Kidney epithelial cell (primary cell): ENCODE results near the gene TKT. TPM values are rescaled to one million over a fixed set of nuclear protein-coding genes. Genes with fewer than 3 reads are reported as not detected.

ENCODE experiments used
- DNase-seq: peaks from one replicate; pipeline ENCODE4 v3.0.0-alpha.2; 2010; ENCODE audit warnings: low read depth
- H3K27me3 ChIP-seq: 2 replicates; pipeline ENCODE4 v1.6.0; 2011; ENCODE audit warnings: low read length; ENCODE audit not compliant: control insufficient read depth, insufficient read depth
- H3K36me3 ChIP-seq: 2 replicates; pipeline ENCODE4 v1.5.1; 2011; ENCODE audit warnings: low read length; ENCODE audit not compliant: control insufficient read depth, insufficient read depth
- H3K4me3 ChIP-seq: 2 replicates; pipeline ENCODE4 v1.5.1; 2011; ENCODE audit warnings: low read depth, mild to moderate bottlenecking, control low read depth, low read length
- total RNA-seq: library from RNA; depleted of rRNA; stranded (reverse); fragments of >200 nt; gene quantifications from 2 replicates; pipeline ENCODE4 v1.2.3, GENCODE V29; 2015
- TF ChIP-seq, protein P1 (sequence below): IDR thresholded peaks from 2 replicates; pipeline ENCODE4 v1.5.1; 2011; ENCODE audit warnings: mild to moderate bottlenecking, moderate library complexity, low read length, control low read depth, inconsistent platforms; ENCODE audit not compliant: insufficient read depth, poor library complexity, severe bottlenecking

Gene TKT
- total RNA-seq, 1 donor from 2014 or later, result 373 TPM

DNA sequence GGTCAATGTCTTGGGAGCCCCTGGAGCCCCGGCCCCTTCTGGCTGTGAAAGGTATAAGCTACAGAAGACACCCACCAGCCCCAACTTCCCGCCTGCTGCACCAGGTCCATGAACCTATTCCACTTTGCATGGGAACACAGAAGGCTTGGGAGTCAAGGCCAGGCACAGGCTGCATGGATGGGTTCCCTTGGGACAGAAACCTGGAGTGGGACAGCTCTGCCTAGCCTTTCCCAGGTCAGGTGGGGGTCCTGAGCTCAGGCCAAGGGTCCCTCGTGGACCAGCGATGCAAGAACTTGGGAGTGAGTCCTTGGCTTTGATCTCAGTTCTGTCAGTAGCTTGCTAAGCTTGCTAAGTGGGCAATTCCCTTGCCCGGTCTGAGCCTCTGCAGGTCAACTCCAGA is 25.0 kb downstream of the TKT start:
- Histone ChIP-seq H3K27me3 (no peaks in the 10 kb centered on the region), H3K36me3 (peaks cover 34% of the 10 kb centered on the region), H3K4me3 (no peak overlapping the region)
- TF ChIP-seq, protein P1, sequence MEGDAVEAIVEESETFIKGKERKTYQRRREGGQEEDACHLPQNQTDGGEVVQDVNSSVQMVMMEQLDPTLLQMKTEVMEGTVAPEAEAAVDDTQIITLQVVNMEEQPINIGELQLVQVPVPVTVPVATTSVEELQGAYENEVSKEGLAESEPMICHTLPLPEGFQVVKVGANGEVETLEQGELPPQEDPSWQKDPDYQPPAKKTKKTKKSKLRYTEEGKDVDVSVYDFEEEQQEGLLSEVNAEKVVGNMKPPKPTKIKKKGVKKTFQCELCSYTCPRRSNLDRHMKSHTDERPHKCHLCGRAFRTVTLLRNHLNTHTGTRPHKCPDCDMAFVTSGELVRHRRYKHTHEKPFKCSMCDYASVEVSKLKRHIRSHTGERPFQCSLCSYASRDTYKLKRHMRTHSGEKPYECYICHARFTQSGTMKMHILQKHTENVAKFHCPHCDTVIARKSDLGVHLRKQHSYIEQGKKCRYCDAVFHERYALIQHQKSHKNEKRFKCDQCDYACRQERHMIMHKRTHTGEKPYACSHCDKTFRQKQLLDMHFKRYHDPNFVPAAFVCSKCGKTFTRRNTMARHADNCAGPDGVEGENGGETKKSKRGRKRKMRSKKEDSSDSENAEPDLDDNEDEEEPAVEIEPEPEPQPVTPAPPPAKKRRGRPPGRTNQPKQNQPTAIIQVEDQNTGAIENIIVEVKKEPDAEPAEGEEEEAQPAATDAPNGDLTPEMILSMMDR, result no peak
- no peak for DNase-seq

DNA sequence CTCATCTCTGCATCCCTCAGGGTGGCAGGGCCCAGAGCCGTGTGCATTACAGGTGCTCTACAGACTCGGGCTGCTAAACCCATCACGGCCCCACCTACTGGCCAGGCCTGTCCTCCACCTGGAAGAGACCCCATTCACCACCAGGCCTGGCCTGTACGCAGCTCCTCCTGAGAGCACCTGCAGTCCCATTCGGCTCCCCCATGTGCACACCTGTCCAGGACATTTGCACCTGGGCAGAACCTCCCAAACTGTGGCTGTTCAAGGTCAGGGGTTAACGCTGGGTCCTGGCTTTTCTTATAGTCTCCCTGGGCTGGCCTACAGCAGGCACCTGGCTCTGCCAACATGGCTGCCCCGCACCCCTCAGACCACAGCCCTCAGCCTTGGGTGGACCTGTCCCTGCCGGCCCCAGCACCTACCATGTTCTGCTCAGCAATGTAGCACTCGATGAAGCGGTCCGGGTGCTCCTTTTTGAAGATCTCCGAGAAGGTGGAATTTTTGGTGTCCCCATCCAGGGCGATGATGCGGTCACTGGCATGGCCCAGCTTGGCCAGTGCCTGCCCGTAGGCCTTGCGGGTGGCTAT is 25.7 kb downstream of the TKT start:
- TF ChIP-seq, protein P1, result peak; percentile 33
- peaks cover 33% of the 10 kb centered on the region for H3K36me3 ChIP-seq
- no peak overlapping the region for H3K4me3 ChIP-seq
- DNase-seq, result no peak
- H3K27me3 ChIP-seq, result no peaks in the 10 kb centered on the region

DNA sequence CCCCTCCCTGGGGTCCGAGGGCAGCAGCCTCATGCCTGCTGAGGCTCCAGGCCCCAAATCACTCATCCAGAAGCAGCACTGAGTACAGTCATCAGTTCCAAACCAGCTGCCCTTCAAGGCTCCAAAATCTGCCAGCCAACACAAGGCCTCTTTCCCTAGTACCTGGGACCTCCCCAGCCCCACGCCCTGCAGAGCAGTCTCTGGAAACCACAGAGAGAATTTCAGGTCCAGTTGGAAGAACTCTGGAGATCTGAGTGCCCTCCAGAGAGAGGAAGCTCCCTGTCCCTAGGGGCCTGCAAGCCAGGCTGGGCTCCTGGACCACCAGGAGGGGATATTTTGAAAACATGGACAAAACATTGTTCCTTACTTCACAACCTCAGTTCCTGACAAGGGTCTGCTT is 26.2 kb downstream of the TKT start:
- no peak for DNase-seq
- TF ChIP-seq, protein P1, result no peak
- H3K36me3 ChIP-seq, result peaks cover 33% of the 10 kb centered on the region
- H3K4me3 ChIP-seq, result no peak overlapping the region
- H3K27me3 ChIP-seq, result no peaks in the 10 kb centered on the region

DNA sequence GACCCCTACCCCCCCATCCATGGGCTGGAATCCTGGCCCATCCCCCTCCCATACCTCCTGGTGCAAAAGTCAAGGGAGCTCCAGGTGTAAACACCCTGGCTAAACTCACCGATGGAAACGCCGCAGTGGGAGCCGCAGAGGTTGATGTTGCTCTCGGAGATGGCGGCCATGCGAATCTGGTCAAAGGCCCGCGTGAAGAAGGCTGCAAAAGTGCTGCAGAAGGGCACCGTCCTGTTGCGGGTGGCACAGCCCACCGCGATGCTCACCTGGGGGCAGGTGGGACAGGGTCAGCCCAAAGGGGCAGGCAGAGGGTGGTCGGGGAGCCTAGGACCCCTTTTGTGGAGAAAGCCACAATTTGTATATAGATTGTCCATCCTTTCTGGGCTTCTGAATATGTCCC is 26.7 kb downstream of the TKT start:
- TF ChIP-seq, protein P1, result no peak
- H3K27me3 ChIP-seq, result no peaks in the 10 kb centered on the region
- DNase-seq, result no peak
- peaks cover 35% of the 10 kb centered on the region for H3K36me3 ChIP-seq
- H3K4me3 ChIP-seq, result no peak overlapping the region

DNA sequence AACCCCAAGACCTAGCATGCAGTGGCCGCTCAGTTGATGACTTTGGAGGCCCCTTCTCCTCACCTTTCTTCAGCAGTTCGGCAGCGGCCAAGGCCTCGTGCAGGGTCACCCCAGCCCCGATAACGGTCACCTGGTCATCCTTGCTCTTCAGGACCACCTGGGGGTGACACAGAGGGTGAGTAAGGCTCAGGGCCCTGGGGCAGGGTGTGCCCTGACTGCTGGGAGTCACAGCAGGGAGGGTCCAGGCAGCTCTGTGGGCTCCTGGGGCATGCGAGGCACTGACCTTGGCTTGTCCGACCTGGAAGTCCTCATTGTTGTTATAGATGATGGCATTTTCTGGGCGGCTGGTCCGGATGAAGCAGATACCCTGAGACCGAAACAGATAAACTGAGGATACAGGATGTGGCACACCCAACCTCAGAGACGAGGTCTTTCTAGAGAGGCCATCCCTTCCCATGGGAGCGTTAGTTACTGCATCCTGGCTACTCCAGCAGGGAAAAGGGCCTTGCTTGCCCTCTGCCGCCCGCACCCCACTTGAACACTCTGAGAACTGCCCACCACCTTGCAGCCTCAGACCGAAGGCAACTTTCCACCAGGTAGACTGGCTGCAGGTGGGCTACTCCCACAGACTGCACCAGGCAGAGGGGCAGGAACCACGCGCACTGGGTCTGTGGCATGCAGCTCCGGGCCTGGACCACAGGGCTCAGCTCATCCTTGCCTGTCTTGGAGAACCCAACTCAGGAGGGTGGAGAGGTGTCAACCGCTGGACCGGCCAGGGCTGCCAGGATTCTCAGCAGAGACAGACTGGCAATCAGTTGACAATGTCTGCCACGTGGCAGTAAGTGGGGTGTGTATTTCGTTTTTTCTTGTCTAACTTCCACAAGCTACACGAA is 27.6 kb downstream of the TKT start:
- H3K27me3 ChIP-seq, result no peaks in the 10 kb centered on the region
- DNase-seq, result no peak
- H3K4me3 ChIP-seq, result no peak overlapping the region
- TF ChIP-seq, protein P1, result no peak
- H3K36me3 ChIP-seq, result peaks cover 34% of the 10 kb centered on the region
